GM18907 (cell line): ENCODE data around the gene EMID1.

ENCODE experiments used
- ATAC-seq: cut with Tn5 transposase; IDR thresholded peaks from one replicate; pipeline ENCODE4 v1.9.1; 2021; ENCODE audit warnings: mild to moderate bottlenecking, moderate library complexity; ENCODE audit not compliant: unreplicated experiment

Gene EMID1

GRCh38 chr22:29277927-29278326 lies 72.2 kb downstream of the EMID1 start:
- ATAC-seq: no peak

- no peak for ATAC-seq
These were observed 78.5 kb downstream of the EMID1 start for GRCh38 chr22:29284196-29284595.

GRCh38 chr22:29288837-29289236 lies 83.1 kb downstream of the EMID1 start:
- ATAC-seq: no peak

- ATAC-seq: no peak
These were observed 84.4 kb downstream of the EMID1 start for GRCh38 chr22:29290061-29290460.

GRCh38 chr22:29291215-29291614 lies 85.5 kb downstream of the EMID1 start:
- no peak for ATAC-seq

GRCh38 chr22:29292379-29292778 lies 86.7 kb downstream of the EMID1 start:
- ATAC-seq: no peak

- no peak for ATAC-seq
These were observed 92.9 kb downstream of the EMID1 start for GRCh38 chr22:29298641-29299040.

GRCh38 chr22:29299136-29299900 lies 93.6 kb downstream of the EMID1 start:
- ATAC-seq: no peak

- no peak for ATAC-seq
These were observed 94.7 kb downstream of the EMID1 start for GRCh38 chr22:29300467-29300806.

GRCh38 chr22:29300807-29301601 lies 95.3 kb downstream of the EMID1 start:
- no peak for ATAC-seq

GRCh38 chr22:29301716-29302401 lies 96.2 kb downstream of the EMID1 start:
- ATAC-seq: no peak

GRCh38 chr22:29302402-29302680 lies 96.6 kb downstream of the EMID1 start:
- no peak for ATAC-seq

- ATAC-seq: no peak
These were observed 97.2 kb downstream of the EMID1 start for GRCh38 chr22:29302681-29303465.

GRCh38 chr22:29305836-29306174 lies 100.1 kb downstream of the EMID1 start:
- ATAC-seq: no peak

GRCh38 chr22:29306175-29306834 lies 100.6 kb downstream of the EMID1 start, which contains the start of gene GAS2L1:
GAS2L1 (plus strand) TSS chr22:29306650; CDS start chr22:29308106, 1,456 bp downstream.
- no peak for ATAC-seq

GRCh38 chr22:29306835-29307595 lies 101.3 kb downstream of the EMID1 start:
- no peak for ATAC-seq

GRCh38 chr22:29307596-29308147 lies 102.0 kb downstream of the EMID1 start:
- ATAC-seq: no peak

GRCh38 chr22:29308148-29308790 lies 102.6 kb downstream of the EMID1 start:
- ATAC-seq: no peak

GRCh38 chr22:29308791-29309262 lies 103.1 kb downstream of the EMID1 start:
- no peak for ATAC-seq
